ENCODE data around the gene TMEM44.
"Not testable (repeated sequence)": the region's sequence is repeated elsewhere in the genome, so short reads cannot be mapped to it uniquely, and the experiment has no call there.

The TMEM44 gene

GRCh38 chr3:194549853-194550252 is 83.4 kb downstream of the TMEM44 start:
- DNase-seq, result no peak

DNA sequence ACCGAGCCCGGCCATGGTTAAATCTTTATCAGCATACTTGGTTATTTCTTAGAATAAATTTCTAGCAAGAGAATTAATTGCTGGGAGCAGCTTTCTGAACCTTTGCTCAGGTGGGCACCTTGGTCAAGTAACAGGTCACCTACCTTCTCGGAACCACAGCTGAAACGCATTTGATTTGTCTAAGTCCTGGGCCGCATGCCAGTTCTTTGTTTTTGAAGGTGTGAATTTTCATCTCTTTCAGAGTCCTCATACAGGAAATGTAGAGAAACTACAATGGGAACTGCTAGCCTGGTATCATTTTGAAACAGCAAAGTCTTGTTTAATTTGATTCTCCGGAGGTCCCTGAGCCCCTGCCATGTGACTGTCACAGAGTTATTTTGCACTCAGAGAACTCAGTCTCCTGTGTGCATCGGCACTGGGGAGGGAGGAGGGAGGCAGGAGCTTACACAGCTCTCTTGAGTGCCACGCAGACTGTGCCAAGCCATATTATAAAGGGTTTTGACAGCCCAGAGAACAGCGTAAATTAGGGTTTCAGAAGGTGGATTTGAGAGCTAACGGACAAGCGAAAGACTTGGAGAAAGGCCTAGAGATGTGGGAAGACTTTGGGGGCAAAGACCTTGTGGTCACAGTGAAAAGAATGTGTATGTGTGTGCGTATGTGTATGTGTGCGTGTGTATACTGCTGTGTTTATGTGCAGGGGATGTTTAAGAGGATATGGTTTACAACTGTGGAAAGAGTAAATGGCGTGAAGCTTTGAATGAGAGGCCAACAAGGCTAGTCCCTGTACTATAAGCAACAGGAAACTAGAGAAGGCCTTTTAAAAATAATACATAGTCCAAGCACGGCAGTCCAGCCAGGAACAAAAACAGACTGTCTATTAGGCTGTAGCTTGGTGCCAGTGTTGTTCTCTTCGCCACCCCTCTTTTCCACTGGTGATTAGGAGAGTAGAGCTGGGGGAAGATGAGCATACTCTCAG is 84.6 kb downstream of the TMEM44 start:
- peak; percentile 67 for DNase-seq

DNA sequence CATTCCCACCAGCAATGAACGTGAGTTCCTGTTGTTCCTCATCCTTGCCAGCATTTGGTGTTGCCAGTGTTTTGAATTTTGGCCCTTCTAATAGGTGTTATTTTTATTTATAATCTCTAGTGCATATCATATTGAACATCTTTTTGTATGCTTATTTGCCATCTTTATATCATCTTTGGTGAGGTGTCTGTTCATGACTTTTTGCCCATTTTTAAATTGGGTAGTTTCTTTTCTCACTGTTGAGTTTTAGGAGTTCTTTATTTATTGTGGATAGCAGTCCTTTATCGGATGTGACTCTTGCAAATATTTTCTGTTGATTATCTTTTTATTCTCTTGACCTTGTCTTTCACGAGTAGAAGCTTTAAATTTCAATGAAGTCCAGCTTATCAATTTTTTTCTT is 86.2 kb downstream of the TMEM44 start:
- DNase-seq, result no peak

DNA sequence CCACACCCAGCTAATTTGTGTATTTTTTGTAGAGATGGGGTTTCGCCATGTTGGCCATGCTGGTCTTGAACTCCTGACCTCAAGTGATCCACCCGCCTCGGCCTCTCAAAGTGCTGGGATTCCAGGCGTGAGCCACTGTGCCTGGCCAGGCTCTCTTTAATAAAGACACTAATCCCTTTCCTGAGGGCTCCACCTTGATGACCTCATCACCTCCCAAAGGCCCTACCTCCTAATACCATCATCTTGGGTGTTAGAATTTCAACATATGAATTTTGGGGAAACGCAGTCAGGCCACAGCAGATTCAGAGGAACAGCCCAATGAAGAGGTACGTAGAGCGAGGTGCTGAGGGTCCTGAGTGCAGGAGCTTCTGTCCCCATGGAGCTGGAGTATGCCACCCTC is 87.7 kb downstream of the TMEM44 start:
- not testable (repeated sequence) for DNase-seq

GRCh38 chr3:194543550-194543949 is 89.7 kb downstream of the TMEM44 start:
- DNase-seq, result no peak

GRCh38 chr3:194541483-194541882 is 91.7 kb downstream of the TMEM44 start:
- DNase-seq, result no peak

- DNase-seq, result no peak
Measured at GRCh38 chr3:194540274-194540905, 92.8 kb downstream of the TMEM44 start.

DNA sequence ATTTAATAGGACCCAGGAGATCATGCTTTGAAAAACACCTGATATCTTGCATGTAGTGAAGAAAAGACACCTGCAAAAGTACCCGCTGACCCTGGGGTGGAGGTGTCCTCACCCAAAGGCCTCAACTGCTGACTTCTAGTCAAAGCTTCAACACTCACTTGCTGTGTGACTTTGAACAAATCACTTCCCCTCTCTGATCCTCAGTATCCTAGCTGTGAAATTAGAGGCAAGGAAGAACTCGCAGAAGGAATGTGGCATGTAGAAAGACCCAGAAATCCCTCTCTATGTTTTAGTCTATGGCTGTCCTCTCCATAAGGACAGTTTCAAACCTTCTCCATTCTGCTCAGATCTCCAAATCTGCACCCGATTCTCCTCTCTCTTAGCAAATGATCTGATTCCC is 93.7 kb downstream of the TMEM44 start:
- no peak for DNase-seq

- DNase-seq, result peak; percentile 78
Measured at GRCh38 chr3:194537732-194538247, 95.4 kb downstream of the TMEM44 start.

Measured in DMS153 (cell line).